PFSK-1 (cell line): ENCODE results near the gene FGB.

Experiments used
- POLR2AphosphoS5 ChIP-seq: IDR thresholded peaks from 2 replicates; pipeline ENCODE4 v1.6.1; 2012; ENCODE audit warnings: low read depth, mild to moderate bottlenecking, control low read depth, low read length, moderate library complexity
- SIN3A ChIP-seq: IDR thresholded peaks from 2 replicates; pipeline ENCODE4 v1.6.1; 2012; ENCODE audit warnings: mild to moderate bottlenecking, low read length, moderate library complexity, borderline replicate concordance; ENCODE audit not compliant: insufficient read depth

- no peak for TF ChIP-seq SIN3A
- no peak for TF ChIP-seq POLR2AphosphoS5
Measured at GRCh38 chr4:154545689-154546088, 17.1 kb upstream of the FGB start.
